ENCODE measurements around the gene NRG3. TPM values are rescaled to one million over a fixed set of nuclear protein-coding genes. Genes with fewer than 3 reads are reported as not detected.
A peak's percentile ranks its signal among the peaks of the same experiment; 100 is the strongest.

Gene NRG3
- total RNA-seq, 1 donor from 2014 or later: 1.6 TPM

- TF ChIP-seq CTCF (IDR thresholded peaks at IDR 0.05): no peak
- H3K36me3 ChIP-seq: no peaks in the 10 kb centered on the region
- DNase-seq (ENCODE audit: low spot score in 2 of 2): no peak
- no peaks in the 10 kb centered on the region for H3K27me3 ChIP-seq
- no peaks in the 10 kb centered on the region for H3K4me1 ChIP-seq
- no peak overlapping the region for H3K27ac ChIP-seq
- intact Hi-C loops (cut with DNase I): no loop called here
- no peak overlapping the region for H3K4me3 ChIP-seq
- H3K9me3 ChIP-seq: no peaks in the 10 kb centered on the region
Observed at GRCh38 chr10:82353381-82353780, 478.4 kb downstream of the NRG3 start.

GRCh38 chr10:82358486-82359099, 483.6 kb downstream of the NRG3 start:
- no peaks in the 10 kb centered on the region for H3K36me3 ChIP-seq
- DNase-seq (ENCODE audit: low spot score in 2 of 2): no peak
- H3K4me1 ChIP-seq: no peaks in the 10 kb centered on the region
- H3K4me3 ChIP-seq: no peak overlapping the region
- TF ChIP-seq CTCF (IDR thresholded peaks at IDR 0.05): no peak
- intact Hi-C loops (cut with DNase I): no loop called here
- no peak overlapping the region for H3K27ac ChIP-seq
- H3K9me3 ChIP-seq: no peaks in the 10 kb centered on the region
- H3K27me3 ChIP-seq: no peaks in the 10 kb centered on the region

GRCh38 chr10:82361256-82361655, 486.3 kb downstream of the NRG3 start:
- H3K9me3 ChIP-seq: no peaks in the 10 kb centered on the region
- no peak overlapping the region for H3K4me3 ChIP-seq
- intact Hi-C loops (cut with DNase I): no loop called here
- no peak overlapping the region for H3K27ac ChIP-seq
- DNase-seq (ENCODE audit: low spot score in 2 of 2): no peak
- TF ChIP-seq CTCF (IDR thresholded peaks at IDR 0.05): no peak
- H3K4me1 ChIP-seq: no peaks in the 10 kb centered on the region
- H3K36me3 ChIP-seq: no peaks in the 10 kb centered on the region
- no peaks in the 10 kb centered on the region for H3K27me3 ChIP-seq

- Histone ChIP-seq H3K9me3 (no peaks in the 10 kb centered on the region), H3K4me1 (no peaks in the 10 kb centered on the region), H3K27me3 (no peaks in the 10 kb centered on the region), H3K36me3 (no peaks in the 10 kb centered on the region), H3K4me3 (no peak overlapping the region), H3K27ac (no peak overlapping the region)
- peak in 1 of 3 experiments; percentile 19 for TF ChIP-seq CTCF (IDR thresholded peaks at IDR 0.05)
- no peak for DNase-seq (ENCODE audit: low spot score in 2 of 2)
- intact Hi-C loops (cut with DNase I): no loop called here
Observed at GRCh38 chr10:82377608-82378007, 502.6 kb downstream of the NRG3 start.

- Histone ChIP-seq H3K36me3 (no peaks in the 10 kb centered on the region), H3K4me1 (no peaks in the 10 kb centered on the region), H3K4me3 (no peak overlapping the region), H3K27ac (no peak overlapping the region), H3K9me3 (no peaks in the 10 kb centered on the region), H3K27me3 (no peaks in the 10 kb centered on the region)
- TF ChIP-seq CTCF (IDR thresholded peaks at IDR 0.05): no peak
- peak in 1 of 2 donors; percentile 66 for DNase-seq (ENCODE audit: low spot score in 2 of 2)
- intact Hi-C loops (cut with DNase I): no loop called here
Observed at GRCh38 chr10:82378146-82378545, 503.2 kb downstream of the NRG3 start.

GRCh38 chr10:82383350-82383749, 508.4 kb downstream of the NRG3 start:
- intact Hi-C loops (cut with DNase I): no loop called here

More at GRCh38 chr10:82383350-82383749, 508.4 kb downstream of the NRG3 start:
- no peak overlapping the region for H3K4me3 ChIP-seq
- no peaks in the 10 kb centered on the region for H3K27me3 ChIP-seq
- no peak for DNase-seq (ENCODE audit: low spot score in 2 of 2)
- H3K9me3 ChIP-seq: no peaks in the 10 kb centered on the region
- no peaks in the 10 kb centered on the region for H3K36me3 ChIP-seq
- no peak for TF ChIP-seq CTCF (IDR thresholded peaks at IDR 0.05)
- H3K27ac ChIP-seq: no peak overlapping the region
- no peaks in the 10 kb centered on the region for H3K4me1 ChIP-seq
